SK-N-SH treated with all-trans-retinoic acid at 6 μM for 48 hours (cell line): ENCODE results near the gene SLC30A9.

Experiments
- BACH2 ChIP-seq: fragments of 250-450 bp; sonication (Bioruptor Pico); IDR thresholded peaks from 2 replicates; pipeline ENCODE4 v1.9.0; 2021; ENCODE audit warnings: mild to moderate bottlenecking, borderline replicate concordance
- CREB5 ChIP-seq: fragments of 250-450 bp; sonication (Bioruptor Pico); IDR thresholded peaks from 2 replicates; pipeline ENCODE4 v1.5.1; 2020; ENCODE audit warnings: low read depth, mild to moderate bottlenecking, moderate library complexity
- CSRNP3 ChIP-seq: fragments of 250-450 bp; sonication (Bioruptor Pico); IDR thresholded peaks from 2 replicates; pipeline ENCODE4 v1.5.1; 2021; ENCODE audit warnings: mild to moderate bottlenecking, moderate library complexity
- ISL1 ChIP-seq: fragments of 250-450 bp; sonication (Bioruptor Pico); IDR thresholded peaks from 2 replicates; pipeline ENCODE4 v2.1.2; 2022; ENCODE audit warnings: mild to moderate bottlenecking, moderate library complexity
- PATZ1 ChIP-seq: fragments of 250-450 bp; sonication (Bioruptor Pico); IDR thresholded peaks from 2 replicates; pipeline ENCODE4 v1.8.0; 2020; ENCODE audit warnings: mild to moderate bottlenecking, moderate library complexity, borderline replicate concordance
- POU6F1 ChIP-seq: fragments of 250-450 bp; sonication (Bioruptor Pico); IDR thresholded peaks from 2 replicates; pipeline ENCODE4 v1.8.0; 2021; ENCODE audit warnings: low read depth, mild to moderate bottlenecking, moderate library complexity, borderline replicate concordance
- RARB ChIP-seq: fragments of 250-450 bp; sonication (Bioruptor Pico); IDR thresholded peaks from 2 replicates; pipeline ENCODE4 v1.8.0; 2021; ENCODE audit warnings: mild to moderate bottlenecking, moderate library complexity
- SNAI2 ChIP-seq: fragments of 250-450 bp; sonication (Bioruptor Pico); IDR thresholded peaks from 2 replicates; pipeline ENCODE4 v1.5.0; 2020; ENCODE audit warnings: mild to moderate bottlenecking, moderate library complexity
- ZFP3 ChIP-seq: fragments of 250-450 bp; sonication (Bioruptor Pico); IDR thresholded peaks from 2 replicates; pipeline ENCODE4 v1.5.0; 2020; ENCODE audit warnings: mild to moderate bottlenecking, moderate library complexity
- ZNF565 ChIP-seq: fragments of 450-650 bp; formaldehyde crosslinking; conservative IDR thresholded peaks from 2 replicates; pipeline ENCODE4 v1.5.0; 2020; ENCODE audit warnings: low read depth, mild to moderate bottlenecking, moderate library complexity

- TF ChIP-seq CREB5 (CRISPR knock-in tag) (no peak), ISL1 (CRISPR knock-in tag) (no peak), ZFP3 (CRISPR knock-in tag) (no peak), PATZ1 (CRISPR knock-in tag) (no peak), POU6F1 (CRISPR knock-in tag) (no peak), ZNF565 (CRISPR knock-in tag) (no peak), BACH2 (CRISPR knock-in tag) (no peak), SNAI2 (CRISPR knock-in tag) (no peak), RARB (no peak), CSRNP3 (no peak)
Observed at GRCh38 chr4:41975341-41975740, 15.0 kb upstream of the SLC30A9 start.
